Measurements from ENCODE around the gene ASCC1. TPM values are rescaled to one million over a fixed set of nuclear protein-coding genes. Genes with fewer than 3 reads are reported as not detected.

Gene ASCC1
- total RNA-seq, 1 donor from 2014 or later: 38.5 TPM

DNA sequence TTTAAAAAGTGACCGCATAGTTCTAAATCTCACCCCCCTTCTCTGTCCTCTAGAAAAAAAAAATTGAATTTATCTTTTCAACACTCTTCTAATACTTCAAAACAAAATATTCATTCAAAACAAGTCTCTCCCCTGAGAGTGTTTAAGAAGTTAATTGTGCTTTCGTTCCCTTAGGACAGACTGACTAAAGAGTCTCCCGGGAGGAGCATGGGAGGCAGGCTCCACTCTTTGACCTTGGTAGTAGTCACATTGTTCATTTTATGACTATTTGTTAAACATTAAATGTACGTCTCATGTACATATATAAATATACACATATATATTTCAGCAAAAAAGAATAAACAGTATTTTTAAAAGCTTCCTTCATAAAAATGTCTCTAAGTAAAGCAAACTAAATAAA, 92.5 kb downstream of the ASCC1 start:
- no peak for DNase-seq (ENCODE audit: extremely low spot score in 2 of 2)
- intact Hi-C loops (cut with DNase I): no loop called here
- Histone ChIP-seq H3K9me3 (no peaks in the 10 kb centered on the region), H3K4me1 (no peaks in the 10 kb centered on the region), H3K4me3 (no peak overlapping the region), H3K27ac (no peak overlapping the region), H3K27me3 (no peaks in the 10 kb centered on the region), H3K36me3 (no peaks in the 10 kb centered on the region)
- TF ChIP-seq POLR2AphosphoS5 (IDR thresholded peaks at IDR 0.05; ENCODE audit: insufficient read depth in 1 of 2, low read depth in 1 of 2): no peak
- TF ChIP-seq, protein P1, sequence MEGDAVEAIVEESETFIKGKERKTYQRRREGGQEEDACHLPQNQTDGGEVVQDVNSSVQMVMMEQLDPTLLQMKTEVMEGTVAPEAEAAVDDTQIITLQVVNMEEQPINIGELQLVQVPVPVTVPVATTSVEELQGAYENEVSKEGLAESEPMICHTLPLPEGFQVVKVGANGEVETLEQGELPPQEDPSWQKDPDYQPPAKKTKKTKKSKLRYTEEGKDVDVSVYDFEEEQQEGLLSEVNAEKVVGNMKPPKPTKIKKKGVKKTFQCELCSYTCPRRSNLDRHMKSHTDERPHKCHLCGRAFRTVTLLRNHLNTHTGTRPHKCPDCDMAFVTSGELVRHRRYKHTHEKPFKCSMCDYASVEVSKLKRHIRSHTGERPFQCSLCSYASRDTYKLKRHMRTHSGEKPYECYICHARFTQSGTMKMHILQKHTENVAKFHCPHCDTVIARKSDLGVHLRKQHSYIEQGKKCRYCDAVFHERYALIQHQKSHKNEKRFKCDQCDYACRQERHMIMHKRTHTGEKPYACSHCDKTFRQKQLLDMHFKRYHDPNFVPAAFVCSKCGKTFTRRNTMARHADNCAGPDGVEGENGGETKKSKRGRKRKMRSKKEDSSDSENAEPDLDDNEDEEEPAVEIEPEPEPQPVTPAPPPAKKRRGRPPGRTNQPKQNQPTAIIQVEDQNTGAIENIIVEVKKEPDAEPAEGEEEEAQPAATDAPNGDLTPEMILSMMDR (IDR thresholded peaks at IDR 0.05): no peak
- TF ChIP-seq POLR2A (IDR thresholded peaks at IDR 0.05): no peak

DNA sequence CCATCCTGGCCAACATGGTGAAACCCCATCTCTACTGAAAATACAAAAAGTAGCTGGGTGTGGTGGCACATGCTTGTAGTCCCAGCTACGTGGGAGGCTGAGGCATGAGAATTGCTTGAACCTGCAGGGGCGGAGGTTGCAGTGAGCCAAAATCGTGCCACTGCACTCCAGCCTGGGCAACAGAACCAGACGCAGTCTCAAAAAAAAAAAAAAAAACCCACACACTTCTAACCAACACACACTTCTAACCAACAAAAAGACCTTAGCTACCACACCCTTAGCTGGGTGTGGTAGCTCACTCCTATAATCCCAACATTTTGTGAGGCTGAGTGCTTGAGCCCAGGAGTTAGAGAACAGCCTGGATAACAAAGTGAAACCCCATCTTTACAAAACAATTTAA, 93.9 kb downstream of the ASCC1 start:
- Histone ChIP-seq H3K4me3 (no peak overlapping the region), H3K27me3 (no peaks in the 10 kb centered on the region), H3K9me3 (no peaks in the 10 kb centered on the region), H3K36me3 (no peaks in the 10 kb centered on the region), H3K27ac (no peak overlapping the region), H3K4me1 (no peaks in the 10 kb centered on the region)
- TF ChIP-seq, protein P1 (IDR thresholded peaks at IDR 0.05): no peak
- TF ChIP-seq POLR2AphosphoS5 (IDR thresholded peaks at IDR 0.05; ENCODE audit: insufficient read depth in 1 of 2, low read depth in 1 of 2) (no peak), POLR2A (IDR thresholded peaks at IDR 0.05) (no peak)
- intact Hi-C loops (cut with DNase I): no loop called here
- DNase-seq (ENCODE audit: extremely low spot score in 2 of 2): no peak

DNA sequence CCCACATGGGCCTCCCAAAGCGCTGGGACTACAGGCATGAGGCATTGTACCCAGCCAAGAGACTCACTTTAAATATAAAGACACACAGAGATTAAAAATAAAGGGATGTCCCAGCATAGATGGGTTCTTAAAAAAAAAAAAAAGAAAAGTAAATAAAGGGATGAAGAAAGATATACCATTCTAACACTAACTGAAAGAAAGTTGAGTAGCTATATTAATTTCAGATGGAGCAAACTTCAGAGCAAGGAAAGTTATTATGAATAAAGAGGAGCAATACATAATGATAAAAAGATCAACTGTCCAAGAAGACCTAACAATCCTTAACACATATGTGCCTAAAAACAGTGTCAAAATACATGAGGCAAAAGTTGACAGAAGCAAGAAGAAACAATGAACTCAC, 94.7 kb downstream of the ASCC1 start:
- TF ChIP-seq POLR2A (IDR thresholded peaks at IDR 0.05) (no peak), POLR2AphosphoS5 (IDR thresholded peaks at IDR 0.05; ENCODE audit: insufficient read depth in 1 of 2, low read depth in 1 of 2) (no peak)
- TF ChIP-seq, protein P1 (IDR thresholded peaks at IDR 0.05): no peak

DNA sequence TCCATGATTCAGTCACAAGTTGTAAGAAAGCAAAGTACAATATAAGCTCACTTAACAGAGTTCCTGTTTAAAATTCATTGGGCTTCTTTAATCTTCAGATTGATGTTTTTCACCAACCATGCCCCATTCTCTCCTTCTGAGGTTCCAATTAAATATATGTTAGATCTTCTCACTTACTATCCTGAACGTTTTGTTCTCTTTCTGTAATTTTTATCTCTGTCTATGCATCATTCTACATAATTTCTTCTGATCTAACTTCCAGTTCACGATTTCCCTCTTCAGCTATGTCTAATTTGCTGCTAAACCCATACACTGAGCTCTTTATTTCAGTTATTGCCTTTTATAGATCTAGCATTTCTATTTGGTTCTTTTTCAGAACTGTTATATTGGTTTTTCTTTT, 99.7 kb downstream of the ASCC1 start:
- Histone ChIP-seq H3K4me1 (no peaks in the 10 kb centered on the region), H3K27me3 (no peaks in the 10 kb centered on the region), H3K36me3 (no peaks in the 10 kb centered on the region), H3K27ac (no peak overlapping the region), H3K9me3 (no peaks in the 10 kb centered on the region), H3K4me3 (no peak overlapping the region)
- intact Hi-C loops (cut with DNase I): loop anchor here (5.0 kb wide), 1 partner anchor 221 kb away; no protein-coding TSS in a partner anchor
- TF ChIP-seq POLR2AphosphoS5 (IDR thresholded peaks at IDR 0.05; ENCODE audit: insufficient read depth in 1 of 2, low read depth in 1 of 2) (no peak), POLR2A (IDR thresholded peaks at IDR 0.05) (no peak)
- TF ChIP-seq, protein P1 (IDR thresholded peaks at IDR 0.05): no peak
- DNase-seq (ENCODE audit: extremely low spot score in 2 of 2): no peak

More for the DNA sequence above, 94.7 kb downstream of the ASCC1 start:
- Histone ChIP-seq H3K4me1 (no peaks in the 10 kb centered on the region), H3K27me3 (no peaks in the 10 kb centered on the region), H3K36me3 (no peaks in the 10 kb centered on the region), H3K4me3 (no peak overlapping the region), H3K9me3 (no peaks in the 10 kb centered on the region), H3K27ac (no peak overlapping the region)
- intact Hi-C loops (cut with DNase I): no loop called here
- no peak for DNase-seq (ENCODE audit: extremely low spot score in 2 of 2)

DNA sequence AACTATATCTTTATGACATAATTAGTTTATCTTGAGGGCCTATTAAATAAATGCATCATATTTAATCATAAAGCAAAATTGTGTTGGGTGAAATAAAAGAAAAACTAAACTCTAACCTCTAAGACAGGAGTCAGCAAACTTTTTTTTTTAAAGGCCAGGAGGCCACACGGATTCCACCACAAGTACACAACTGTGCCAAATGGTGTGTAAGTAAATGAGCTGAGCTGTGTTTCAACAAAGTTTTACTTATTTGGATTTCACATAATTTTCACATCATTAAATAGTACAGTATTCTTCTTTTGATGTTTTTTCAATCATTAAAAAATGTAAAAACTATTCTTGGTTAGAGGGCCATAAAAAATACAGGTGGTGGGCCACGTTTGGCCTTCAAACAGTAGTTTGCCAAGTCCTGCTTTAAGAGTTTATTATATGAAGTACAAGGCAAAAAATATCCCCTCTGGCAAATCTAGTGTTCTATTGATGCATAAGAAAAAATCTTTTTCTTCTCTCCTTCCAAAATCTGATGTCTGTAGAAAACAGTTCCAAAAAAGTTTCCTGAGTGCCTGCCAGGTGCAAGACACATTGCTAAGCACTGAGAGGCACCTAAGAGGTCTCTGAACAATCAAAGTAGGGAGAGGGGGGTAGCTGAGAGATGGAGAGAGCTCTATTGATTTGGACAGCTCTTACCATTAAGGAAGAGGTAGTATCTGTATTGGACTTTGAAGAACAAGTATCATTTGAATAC, 101.2 kb downstream of the ASCC1 start:
- intact Hi-C loops (cut with DNase I): loop anchor here (5.0 kb wide), 1 partner anchor 222 kb away; no protein-coding TSS in a partner anchor
- H3K9me3 ChIP-seq: no peaks in the 10 kb centered on the region
- no peaks in the 10 kb centered on the region for H3K27me3 ChIP-seq
- DNase-seq (ENCODE audit: extremely low spot score in 2 of 2): no peak
- H3K4me3 ChIP-seq: no peak overlapping the region
- no peak overlapping the region for H3K27ac ChIP-seq
- H3K4me1 ChIP-seq: peaks cover under 1% of the 10 kb centered on the region
- TF ChIP-seq, protein P1 (IDR thresholded peaks at IDR 0.05): no peak
- TF ChIP-seq POLR2A (IDR thresholded peaks at IDR 0.05): no peak
- TF ChIP-seq POLR2AphosphoS5 (IDR thresholded peaks at IDR 0.05; ENCODE audit: insufficient read depth in 1 of 2, low read depth in 1 of 2): no peak
- H3K36me3 ChIP-seq: no peaks in the 10 kb centered on the region
